Aorta (tissue), 5 donors: ENCODE data around the gene PARP16. TPM values are rescaled to one million over a fixed set of nuclear protein-coding genes. Genes with fewer than 3 reads are reported as not detected.

ENCODE experiments used
- ATAC-seq: fragments of 200-7000 bp; cut with Tn5 transposase; one replicate; pipeline ENCODE4 v1.9.1; 2022; ENCODE audit warnings: moderate library complexity; ENCODE audit not compliant: low FRiP score
- DNase-seq, 2 donors: peaks; one replicate each; pipeline ENCODE4 v3.0.0-alpha.2; 2020
- H3K27ac ChIP-seq, 2 donors: one replicate each; pipeline ENCODE4 v1.5.1; 2013; ENCODE audit warnings: low read length in 2 of 2, mild to moderate bottlenecking in 2 of 2, moderate library complexity in 2 of 2, control low read depth in 1 of 2, inconsistent platforms in 1 of 2, low read depth in 1 of 2
- H3K27me3 ChIP-seq, 2 donors: one replicate each; pipeline ENCODE4 v1.6.1; 2013; ENCODE audit warnings: control low read depth in 1 of 2, low read length in 1 of 2, mild to moderate bottlenecking in 1 of 2, moderate library complexity in 1 of 2; ENCODE audit not compliant: insufficient read depth in 2 of 2, control insufficient read depth in 1 of 2
- H3K36me3 ChIP-seq, 2 donors: one replicate each; pipeline ENCODE4 v1.6.1; 2013; ENCODE audit warnings: control low read depth in 1 of 2, low read length in 1 of 2, mild to moderate bottlenecking in 1 of 2; ENCODE audit not compliant: insufficient read depth in 2 of 2, control insufficient read depth in 1 of 2
- H3K4me1 ChIP-seq, 2 donors: one replicate each; pipeline ENCODE4 v1.6.1; 2013; ENCODE audit warnings: low read length in 2 of 2, control low read depth in 1 of 2, mild to moderate bottlenecking in 1 of 2, moderate library complexity in 1 of 2; ENCODE audit not compliant: insufficient read depth in 2 of 2, control insufficient read depth in 1 of 2
- H3K4me3 ChIP-seq, 2 donors: one replicate each; pipeline ENCODE4 v1.5.1; 2013; ENCODE audit warnings: low read length in 2 of 2, control low read depth in 1 of 2, mild to moderate bottlenecking in 1 of 2
- H3K9me3 ChIP-seq: one replicate; pipeline ENCODE4 v1.6.1; 2013; ENCODE audit warnings: mild to moderate bottlenecking, low read length; ENCODE audit not compliant: control insufficient read depth
- WGBS, 2 donors: extraction: QIAGEN DNeasy Blood & Tissue Kit; methylation state at CpG; one replicate each; pipeline ENCODE4 v1.1.7; 2013; 5-methylcytosine and 5-hydroxymethylcytosine counted together
- intact Hi-C, 2 donors: fragments of 100-400 bp; cut with DNase I; formaldehyde crosslinking; loops; one replicate each; pipeline versions ENCODE4 v1.14.2 to v1.15.0; 2022
- polyA plus RNA-seq, 2 donors: library from polyadenylated mRNA; stranded (reverse); fragments of 200-250 nt; gene quantifications; one replicate each; pipeline ENCODE4 v1.2.3, GENCODE V29; 2013
- total RNA-seq, 2 donors: library from RNA; stranded (reverse); fragmentation: NEBNext Ultra II Directional; extraction: Animal tissue kit (Norgen Biotek cat#: 25700); gene quantifications; one replicate each; pipeline ENCODE4 v1.2.1, GENCODE V29; 2021
- donor health status: healthy with polysubstance abuse.
- donor health status: Bipolar disorder and iron deficiency.
- donor health status: DM: no; HTN: no; CAD: no.
- donor health status: DM: no; HTN: no; CAD: no.
- donor health status: DM: yes; HTN: yes; CAD: no.

The PARP16 gene
- total and polyA plus RNA-seq, 4 donors, result 5.3 to 11.5 (median 6.3) TPM

GRCh38 chr15:65255486-65256140, 31.1 kb downstream of the PARP16 start:
- no peak overlapping the region for H3K4me3 ChIP-seq
- no peaks in the 10 kb centered on the region for H3K4me1 ChIP-seq
- ATAC-seq, result no peak
- WGBS, 2 donors, result 91% methylated on average over 7 of the region's 7 CpGs
- no peaks in the 10 kb centered on the region for H3K9me3 ChIP-seq
- peaks cover 7 to 8% of the 10 kb centered on the region in 2 donors for H3K36me3 ChIP-seq
- no peak overlapping the region for H3K27ac ChIP-seq
- intact Hi-C loops, result no loop called here
- peak in 1 of 2 donors; percentile 5 for DNase-seq
- H3K27me3 ChIP-seq, result no peaks in the 10 kb centered on the region

- Histone ChIP-seq H3K36me3 (peaks cover 5 to 8% of the 10 kb centered on the region in 2 donors), H3K9me3 (no peaks in the 10 kb centered on the region), H3K27me3 (no peaks in the 10 kb centered on the region), H3K27ac (no peak overlapping the region), H3K4me1 (no peaks in the 10 kb centered on the region), H3K4me3 (no peak overlapping the region)
- intact Hi-C loops, result no loop called here
- 84% methylated on average over 1 of the region's 1 CpG for WGBS, 2 donors
- ATAC-seq (no peak), DNase-seq (peak in 1 of 2 donors; percentile 9)
These were observed 31.9 kb downstream of the PARP16 start for GRCh38 chr15:65254758-65255157.

DNA sequence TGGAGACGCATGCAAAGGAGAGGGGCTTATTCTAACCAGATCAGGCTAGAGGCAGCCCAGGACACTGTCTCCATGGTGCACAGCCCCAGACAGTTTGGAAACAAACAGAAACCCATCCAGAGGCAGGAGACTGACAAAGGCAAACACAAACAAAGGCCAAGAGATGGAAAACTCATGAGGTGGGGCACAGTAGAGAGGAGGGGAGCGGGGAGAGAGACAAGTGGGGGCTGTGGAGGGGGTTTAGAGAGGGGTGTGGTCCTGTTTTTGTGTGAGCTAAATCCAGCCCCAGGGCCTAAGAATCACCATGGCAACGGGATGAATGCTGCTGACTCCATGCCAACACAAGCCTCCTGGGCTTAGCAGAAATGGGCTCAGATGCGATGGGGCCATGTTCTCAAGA, 32.3 kb downstream of the PARP16 start:
- no peak for DNase-seq
- WGBS, 2 donors, result 41 to 42% methylated on average over 4 of the region's 4 CpGs

GRCh38 chr15:65249641-65250040, 37.0 kb downstream of the PARP16 start:
- intact Hi-C loops, result no loop called here
- no peaks in the 10 kb centered on the region for H3K36me3 ChIP-seq
- no peaks in the 10 kb centered on the region for H3K27me3 ChIP-seq
- H3K27ac ChIP-seq, result no peak overlapping the region
- DNase-seq, result no peak
- ATAC-seq, result no peak
- H3K9me3 ChIP-seq, result no peaks in the 10 kb centered on the region
- no peaks in the 10 kb centered on the region for H3K4me1 ChIP-seq
- 86 to 95% methylated on average over 2 of the region's 2 CpGs for WGBS, 2 donors
- no peak overlapping the region for H3K4me3 ChIP-seq

More for the DNA sequence above, 32.3 kb downstream of the PARP16 start:
- Histone ChIP-seq H3K36me3 (peaks cover 5 to 8% of the 10 kb centered on the region in 2 donors), H3K27ac (no peak overlapping the region), H3K9me3 (no peaks in the 10 kb centered on the region), H3K4me1 (no peaks in the 10 kb centered on the region), H3K27me3 (no peaks in the 10 kb centered on the region), H3K4me3 (no peak overlapping the region)
- ATAC-seq, result no peak
- intact Hi-C loops, result no loop called here

DNA sequence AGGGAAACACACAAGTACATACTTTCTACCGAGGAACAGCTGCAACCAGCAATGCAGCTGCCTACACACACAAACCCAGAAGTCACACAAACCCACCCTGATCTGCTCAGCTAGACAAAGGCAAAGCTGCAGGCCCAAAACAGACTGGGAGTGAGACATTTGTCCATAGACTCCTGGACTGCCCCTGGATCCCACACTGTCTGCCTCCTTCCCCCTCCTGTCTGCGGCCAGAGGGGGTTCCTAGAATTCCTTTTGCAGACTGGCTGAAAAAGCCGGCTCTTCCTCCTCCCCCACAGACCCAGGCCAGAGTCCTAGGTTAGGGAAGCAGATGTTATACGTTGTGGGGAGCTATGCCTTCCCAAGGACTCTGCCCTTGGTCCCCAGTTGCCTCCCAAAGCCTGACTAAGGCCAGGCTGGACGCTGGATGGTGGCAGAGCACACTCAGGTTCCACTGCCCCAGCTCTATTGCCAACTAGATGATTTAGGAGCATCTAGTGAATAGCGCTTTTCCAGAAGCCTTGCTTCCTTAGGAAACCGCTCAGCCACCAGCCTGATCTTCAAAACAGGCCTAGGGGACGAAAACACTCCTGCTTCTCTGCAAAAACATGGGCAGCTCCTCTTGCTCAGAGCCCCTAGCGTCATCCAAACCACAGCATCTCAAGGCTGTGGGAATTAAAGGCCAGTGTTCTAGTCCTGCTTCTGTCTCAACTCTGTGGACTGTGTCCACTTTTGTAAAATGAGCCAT, 38.0 kb downstream of the PARP16 start:
- intact Hi-C loops, result no loop called here
- DNase-seq (no peak), ATAC-seq (no peak)
- 66 to 72% methylated on average over 9 of the region's 9 CpGs for WGBS, 2 donors
- Histone ChIP-seq H3K9me3 (no peaks in the 10 kb centered on the region), H3K27me3 (no peaks in the 10 kb centered on the region), H3K27ac (no peak overlapping the region), H3K4me3 (no peak overlapping the region), H3K4me1 (no peaks in the 10 kb centered on the region), H3K36me3 (no peaks in the 10 kb centered on the region)

DNA sequence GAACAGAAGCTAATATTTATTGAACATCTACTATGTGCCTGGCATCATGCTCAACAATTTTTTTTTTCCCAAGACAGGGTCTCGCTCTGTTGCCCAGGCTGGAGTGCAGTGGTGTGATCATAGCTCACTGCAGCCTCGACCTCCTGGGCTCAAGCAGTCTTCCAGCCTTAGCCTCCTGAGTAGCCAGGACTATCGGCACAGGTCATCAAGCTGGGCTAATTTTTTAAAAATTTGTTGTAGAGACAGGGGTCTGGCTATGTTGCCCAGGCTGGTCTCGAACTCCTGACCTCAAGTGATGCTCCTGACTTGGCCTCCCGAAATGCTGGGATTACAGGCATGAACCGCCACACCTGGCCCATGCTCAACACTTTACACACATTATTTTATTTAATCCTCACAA, 39.7 kb downstream of the PARP16 start:
- no peaks in the 10 kb centered on the region for H3K9me3 ChIP-seq
- WGBS, 2 donors, result 97% methylated on average over 6 of the region's 6 CpGs
- no peak overlapping the region for H3K4me3 ChIP-seq
- ATAC-seq (no peak), DNase-seq (peak in 1 of 2 donors; percentile 39)
- intact Hi-C loops, result no loop called here
- H3K27ac ChIP-seq, result no peak overlapping the region
- no peaks in the 10 kb centered on the region for H3K36me3 ChIP-seq
- no peaks in the 10 kb centered on the region for H3K27me3 ChIP-seq
- no peaks in the 10 kb centered on the region for H3K4me1 ChIP-seq

DNA sequence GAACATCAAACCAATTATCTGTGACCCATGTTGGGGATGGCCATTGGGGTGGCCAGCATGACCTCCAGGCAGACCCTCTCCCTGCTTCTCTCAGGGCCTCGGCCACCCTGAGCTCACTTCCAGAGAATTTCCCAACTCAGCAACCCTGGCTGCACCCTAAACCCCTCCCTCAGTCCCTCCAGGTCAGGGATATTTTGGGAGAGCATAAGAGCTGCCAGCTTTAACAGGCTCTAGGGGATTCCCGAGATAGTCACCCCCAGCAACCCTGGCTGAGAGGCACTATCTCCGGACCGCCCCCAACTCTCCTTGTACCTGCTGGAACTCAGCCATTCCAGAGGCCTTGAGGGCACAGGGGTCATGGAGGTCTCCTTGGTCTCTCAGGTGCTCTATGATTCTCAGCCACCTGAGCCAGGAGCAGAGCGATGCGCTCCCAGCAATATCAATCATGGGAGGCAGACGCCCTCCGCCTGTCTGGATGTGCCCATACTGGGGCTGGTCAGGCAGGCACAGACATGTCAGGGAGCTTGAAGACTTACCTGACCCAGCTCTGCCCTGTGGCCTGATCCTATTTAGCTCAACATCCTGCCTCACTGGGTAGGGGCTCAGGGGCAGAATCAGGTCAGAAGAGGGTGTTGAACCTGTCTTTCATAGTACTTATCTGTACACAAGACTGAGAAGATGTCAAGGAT, 40.5 kb downstream of the PARP16 start:
- DNase-seq (peak in 1 of 2 donors; percentile 19), ATAC-seq (peak; percentile 23)
- Histone ChIP-seq H3K27ac (no peak overlapping the region), H3K4me3 (no peak overlapping the region), H3K36me3 (no peaks in the 10 kb centered on the region), H3K9me3 (no peaks in the 10 kb centered on the region), H3K4me1 (no peaks in the 10 kb centered on the region), H3K27me3 (no peaks in the 10 kb centered on the region)
- intact Hi-C loops, result no loop called here
- WGBS, 2 donors, result 66 to 68% methylated on average over 8 of the region's 8 CpGs

DNA sequence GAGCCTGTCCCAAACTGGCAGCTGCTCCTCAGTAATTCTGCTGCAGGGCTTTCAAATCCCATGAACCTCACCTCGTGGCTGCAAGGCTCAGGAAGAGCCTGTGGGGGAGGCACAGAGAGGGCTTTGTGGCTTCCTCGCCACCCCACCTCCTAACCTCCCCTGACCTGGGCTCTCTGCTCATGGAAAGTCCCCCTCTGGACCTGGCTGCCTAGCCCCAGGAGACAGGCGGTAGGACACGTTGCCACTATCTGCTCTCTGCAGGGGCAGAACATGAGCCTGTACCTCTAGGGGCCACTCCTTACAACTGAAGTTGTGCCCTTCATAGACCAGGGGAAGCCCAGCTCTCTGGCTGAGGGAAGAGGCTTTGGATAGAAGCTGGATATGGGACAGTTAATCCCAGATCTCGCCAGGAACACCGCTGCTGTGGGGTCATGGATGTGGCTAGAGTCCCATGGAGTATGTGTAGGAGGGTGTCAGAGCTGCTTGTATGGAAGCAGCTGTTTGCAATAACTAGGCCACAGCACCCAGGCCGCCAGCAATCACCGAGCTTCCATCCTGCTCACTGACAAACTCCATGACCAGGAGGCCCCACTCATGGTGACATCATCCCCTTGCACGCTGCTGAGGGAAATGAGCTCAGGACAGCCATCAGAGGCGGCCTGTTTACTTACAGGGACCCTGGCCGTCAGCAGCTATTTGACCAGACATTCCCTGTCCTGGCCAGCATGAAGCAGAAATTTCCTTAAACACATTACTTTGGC, 41.4 kb downstream of the PARP16 start:
- H3K4me1 ChIP-seq, result no peaks in the 10 kb centered on the region
- 54 to 59% methylated on average over 11 of the region's 11 CpGs for WGBS, 2 donors

More for the DNA sequence above, 41.4 kb downstream of the PARP16 start:
- no peaks in the 10 kb centered on the region for H3K36me3 ChIP-seq
- H3K27me3 ChIP-seq, result no peaks in the 10 kb centered on the region
- intact Hi-C loops, result no loop called here
- no peak overlapping the region for H3K27ac ChIP-seq
- ATAC-seq (no peak), DNase-seq (peak; percentile 56 to 70)
- H3K9me3 ChIP-seq, result no peaks in the 10 kb centered on the region
- no peak overlapping the region for H3K4me3 ChIP-seq
